Measurements from ENCODE around the gene CNRIP1.
A peak's percentile ranks its signal among the peaks of the same experiment; 100 is the strongest.
"Not testable (repeated sequence)": the region's sequence is repeated elsewhere in the genome, so short reads cannot be mapped to it uniquely, and the experiment has no call there.

Gene CNRIP1

GRCh38 chr2:68340226-68341061 lies 20.7 kb upstream of the CNRIP1 start:
- DNase-seq (ENCODE audit: low spot score), result no peak

- DNase-seq (ENCODE audit: low spot score), result no peak
These were observed 16.4 kb upstream of the CNRIP1 start for GRCh38 chr2:68336192-68336591.

- DNase-seq (ENCODE audit: low spot score), result no peak
These were observed 14.2 kb upstream of the CNRIP1 start for GRCh38 chr2:68333931-68334330.

- no peak for DNase-seq (ENCODE audit: low spot score)
These were observed 13.3 kb upstream of the CNRIP1 start for GRCh38 chr2:68333009-68333408.

GRCh38 chr2:68330691-68331090 lies 10.9 kb upstream of the CNRIP1 start:
- DNase-seq (ENCODE audit: low spot score), result no peak

GRCh38 chr2:68328901-68329300 lies 9.2 kb upstream of the CNRIP1 start:
- no peak for DNase-seq (ENCODE audit: low spot score)

- no peak for DNase-seq (ENCODE audit: low spot score)
These were observed 5.3 kb upstream of the CNRIP1 start for GRCh38 chr2:68325056-68325455.

- peak; percentile 93 for DNase-seq (ENCODE audit: low spot score)
These were observed 431 bp upstream of the CNRIP1 start for GRCh38 chr2:68320118-68320641.

- DNase-seq (ENCODE audit: low spot score), result peak; percentile 49
These were observed 793 bp downstream of the CNRIP1 start for GRCh38 chr2:68318914-68319397.

GRCh38 chr2:68317971-68318913 lies 1.5 kb downstream of the CNRIP1 start:
- DNase-seq (ENCODE audit: low spot score), result no peak

GRCh38 chr2:68316111-68316510 lies 3.6 kb downstream of the CNRIP1 start:
- DNase-seq (ENCODE audit: low spot score), result no peak

- no peak for DNase-seq (ENCODE audit: low spot score)
These were observed 8.7 kb downstream of the CNRIP1 start for GRCh38 chr2:68311033-68311432.

- no peak for DNase-seq (ENCODE audit: low spot score)
These were observed 10.3 kb downstream of the CNRIP1 start for GRCh38 chr2:68309426-68309825.

- not testable (repeated sequence) for DNase-seq (ENCODE audit: low spot score)
These were observed 15.9 kb downstream of the CNRIP1 start for GRCh38 chr2:68303902-68304272.

GRCh38 chr2:68303033-68303901 lies 16.5 kb downstream of the CNRIP1 start:
- no peak for DNase-seq (ENCODE audit: low spot score)

- DNase-seq (ENCODE audit: low spot score), result no peak
These were observed 17.4 kb downstream of the CNRIP1 start for GRCh38 chr2:68302281-68302875.

- DNase-seq (ENCODE audit: low spot score), result no peak
These were observed 24.2 kb downstream of the CNRIP1 start for GRCh38 chr2:68295516-68295915.

- DNase-seq (ENCODE audit: low spot score), result no peak
These were observed 24.8 kb downstream of the CNRIP1 start for GRCh38 chr2:68294913-68295312.

GRCh38 chr2:68294187-68294586 lies 25.6 kb downstream of the CNRIP1 start:
- DNase-seq (ENCODE audit: low spot score), result no peak

GRCh38 chr2:68293755-68294154 lies 26.0 kb downstream of the CNRIP1 start:
- DNase-seq (ENCODE audit: low spot score), result no peak

- no peak for DNase-seq (ENCODE audit: low spot score)
These were observed 26.7 kb downstream of the CNRIP1 start for GRCh38 chr2:68293024-68293423.

Measured in hematopoietic multipotent progenitor cell treated with erythropoietin and hydrocortisone succinate and interleukin-3 and kit ligand, for 17 days (in vitro differentiated cells).